Measurements from ENCODE around the gene ID1.

Gene ID1, protein sequence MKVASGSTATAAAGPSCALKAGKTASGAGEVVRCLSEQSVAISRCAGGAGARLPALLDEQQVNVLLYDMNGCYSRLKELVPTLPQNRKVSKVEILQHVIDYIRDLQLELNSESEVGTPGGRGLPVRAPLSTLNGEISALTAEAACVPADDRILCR

DNA sequence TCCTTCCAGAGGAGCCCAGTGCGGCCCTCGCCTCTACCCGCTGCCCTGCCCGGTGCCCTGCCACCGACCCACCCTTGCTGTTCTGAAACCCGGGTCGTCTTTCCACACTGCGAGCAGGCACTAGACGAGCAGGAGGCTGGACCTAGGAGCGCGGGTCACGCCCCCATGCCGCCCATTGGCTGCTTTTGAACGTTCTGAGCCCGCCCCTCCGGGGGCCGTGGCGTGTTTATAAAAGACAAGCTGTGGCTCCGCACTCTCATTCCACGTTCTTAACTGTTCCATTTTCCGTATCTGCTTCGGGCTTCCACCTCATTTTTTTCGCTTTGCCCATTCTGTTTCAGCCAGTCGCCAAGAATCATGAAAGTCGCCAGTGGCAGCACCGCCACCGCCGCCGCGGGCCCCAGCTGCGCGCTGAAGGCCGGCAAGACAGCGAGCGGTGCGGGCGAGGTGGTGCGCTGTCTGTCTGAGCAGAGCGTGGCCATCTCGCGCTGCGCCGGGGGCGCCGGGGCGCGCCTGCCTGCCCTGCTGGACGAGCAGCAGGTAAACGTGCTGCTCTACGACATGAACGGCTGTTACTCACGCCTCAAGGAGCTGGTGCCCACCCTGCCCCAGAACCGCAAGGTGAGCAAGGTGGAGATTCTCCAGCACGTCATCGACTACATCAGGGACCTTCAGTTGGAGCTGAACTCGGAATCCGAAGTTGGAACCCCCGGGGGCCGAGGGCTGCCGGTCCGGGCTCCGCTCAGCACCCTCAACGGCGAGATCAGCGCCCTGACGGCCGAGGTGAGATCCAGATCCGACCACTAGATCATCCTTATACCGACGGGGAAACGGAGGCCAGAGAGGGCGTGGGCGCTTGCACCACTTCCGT, at the start of gene ID1:
TSS of gene ID1 (plus strand) at position 259 of the 871 bp plus-strand sequence. CDS start at position 358, 99 bp downstream.
- in situ Hi-C loops (cut with HindIII; ENCODE audit: low sequenced_read_pairs): no loop called here

DNA sequence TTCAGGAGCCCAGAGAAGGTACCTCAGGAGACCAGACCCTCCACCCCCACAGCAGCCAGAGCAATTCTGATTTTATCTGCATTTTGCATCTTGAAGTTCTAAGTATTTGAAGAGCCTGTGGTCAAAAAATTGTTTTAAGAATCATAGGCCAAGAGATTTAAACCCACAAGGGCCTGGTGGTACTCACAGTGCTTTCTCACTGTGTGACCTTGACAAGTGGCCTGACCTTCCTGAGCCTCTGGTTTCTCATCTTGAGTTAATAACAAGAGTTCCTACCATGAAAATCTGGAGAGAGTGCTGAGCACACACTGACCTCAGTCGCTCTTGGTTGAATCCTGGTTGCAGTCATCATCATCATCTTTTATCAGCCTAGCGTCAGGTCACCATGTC, 45.4 kb upstream of the ID1 start:
- in situ Hi-C loops (cut with HindIII; ENCODE audit: low sequenced_read_pairs): loop anchor here (10.0 kb wide), 1 partner anchor 155 kb away; no protein-coding TSS in a partner anchor

DNA sequence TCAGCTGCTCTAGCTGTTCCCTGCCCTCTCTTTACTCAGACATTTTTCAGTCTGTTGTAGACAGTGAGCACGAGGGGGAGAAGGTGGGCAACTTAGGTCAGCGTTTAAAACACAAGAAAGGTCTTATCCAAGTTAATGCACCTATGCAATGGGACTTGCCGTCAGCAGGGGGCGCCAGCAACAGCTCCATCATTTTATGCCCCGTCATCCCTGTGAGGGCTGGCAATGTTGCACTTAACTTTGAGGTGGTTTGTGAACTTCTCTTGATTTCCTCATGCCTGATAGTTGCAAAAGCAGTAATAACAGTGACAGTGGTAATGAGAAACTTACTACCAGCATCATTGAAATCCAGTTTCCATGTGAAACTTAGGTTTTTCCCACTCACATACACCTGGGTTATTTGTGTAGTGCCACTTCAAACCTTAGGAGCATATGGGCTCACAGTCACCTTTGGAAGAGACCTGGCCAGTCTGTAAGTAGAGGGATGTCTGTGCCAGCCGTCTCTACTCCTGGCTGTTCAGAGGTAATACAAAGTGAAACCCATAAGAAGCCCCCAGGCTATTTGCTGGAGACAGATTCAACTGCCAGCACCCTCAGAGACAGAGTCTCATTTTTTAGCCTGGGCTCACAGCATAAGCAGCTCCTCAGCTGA, 44.9 kb upstream of the ID1 start:
- in situ Hi-C loops (cut with HindIII; ENCODE audit: low sequenced_read_pairs): loop anchor here (10.0 kb wide), 1 partner anchor 155 kb away; no protein-coding TSS in a partner anchor

DNA sequence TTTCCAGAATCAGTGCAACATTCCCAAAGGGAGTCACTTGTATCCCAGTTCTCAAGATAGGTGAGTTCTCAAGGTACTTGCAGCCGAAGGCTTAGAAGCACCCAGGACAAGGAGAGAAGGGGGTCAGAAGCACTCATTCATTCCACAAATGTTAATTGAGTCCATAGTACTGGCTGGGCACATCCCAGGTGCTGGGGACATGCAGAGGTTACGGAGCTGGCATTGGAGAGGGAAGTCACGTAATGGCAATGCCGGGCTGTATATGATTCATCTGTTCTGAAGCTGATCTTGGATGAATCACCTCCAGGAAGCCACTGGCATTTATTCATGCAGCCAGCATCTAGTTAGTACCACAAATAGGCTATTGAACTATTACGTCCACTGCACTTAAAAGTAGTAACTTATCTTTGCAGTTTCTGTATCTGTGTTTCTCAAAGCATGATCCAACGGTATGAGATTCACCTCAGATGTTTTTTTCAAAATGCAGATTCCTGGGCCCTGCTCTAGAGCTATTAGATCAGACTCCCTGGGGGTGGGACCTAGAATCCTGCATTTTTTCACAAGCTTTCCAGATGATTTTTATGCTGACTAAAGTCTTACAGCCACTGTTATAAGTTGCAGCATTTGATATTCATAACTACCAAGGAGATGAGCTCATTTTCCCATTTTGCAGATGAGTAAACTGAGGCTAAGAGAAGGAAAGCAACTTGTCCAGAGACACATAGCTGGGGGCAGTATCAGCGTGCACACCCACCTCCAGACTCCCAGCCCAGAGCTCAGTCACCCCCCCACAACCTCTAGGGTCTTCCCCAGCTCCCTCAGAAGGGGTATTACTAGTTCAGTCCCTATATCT, 44.1 kb upstream of the ID1 start:
- in situ Hi-C loops (cut with HindIII; ENCODE audit: low sequenced_read_pairs): loop anchor here (10.0 kb wide), 1 partner anchor 154 kb away; no protein-coding TSS in a partner anchor

DNA sequence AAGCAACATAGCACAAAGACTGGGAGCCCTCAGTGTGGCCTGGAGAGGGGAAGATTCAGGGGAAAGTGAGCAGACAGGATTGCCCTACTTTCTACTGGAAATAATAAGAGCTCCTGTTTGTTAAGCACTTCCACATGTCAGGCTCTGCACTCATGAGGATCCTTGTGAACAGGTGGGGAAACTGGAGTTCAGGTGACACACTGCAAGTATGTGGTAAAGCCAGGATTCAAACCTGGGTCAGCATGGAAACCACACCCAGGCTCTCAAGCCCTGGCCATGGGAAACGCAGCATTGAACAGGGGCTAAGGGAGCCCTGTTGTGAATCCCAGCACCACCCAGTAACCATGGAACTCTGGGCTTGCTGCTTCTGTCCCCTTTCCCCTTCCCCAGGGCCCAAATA, 42.8 kb upstream of the ID1 start:
- in situ Hi-C loops (cut with HindIII; ENCODE audit: low sequenced_read_pairs): loop anchor here (10.0 kb wide), 1 partner anchor 153 kb away; no protein-coding TSS in a partner anchor

DNA sequence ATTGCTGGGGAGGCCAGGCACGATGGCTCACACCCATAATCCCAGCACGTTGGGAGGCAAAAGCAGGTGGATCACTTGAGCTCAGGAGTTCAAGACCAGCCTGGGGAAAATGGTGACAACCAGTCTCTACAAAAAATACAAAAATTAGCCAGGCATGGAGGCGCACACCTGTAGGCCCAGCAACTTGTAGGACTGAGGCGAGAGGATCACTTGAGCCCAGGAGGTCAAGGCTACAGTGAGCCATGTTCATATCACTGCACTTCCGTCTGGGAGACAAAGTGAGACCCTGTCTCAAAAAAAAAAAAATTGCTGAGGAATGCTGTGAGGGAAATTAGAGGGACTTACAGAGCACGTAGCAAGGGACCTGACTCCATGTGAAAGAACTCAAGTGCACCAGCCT, 40.8 kb upstream of the ID1 start:
- in situ Hi-C loops (cut with HindIII; ENCODE audit: low sequenced_read_pairs): loop anchor here (10.0 kb wide), 1 partner anchor 151 kb away; no protein-coding TSS in a partner anchor

DNA sequence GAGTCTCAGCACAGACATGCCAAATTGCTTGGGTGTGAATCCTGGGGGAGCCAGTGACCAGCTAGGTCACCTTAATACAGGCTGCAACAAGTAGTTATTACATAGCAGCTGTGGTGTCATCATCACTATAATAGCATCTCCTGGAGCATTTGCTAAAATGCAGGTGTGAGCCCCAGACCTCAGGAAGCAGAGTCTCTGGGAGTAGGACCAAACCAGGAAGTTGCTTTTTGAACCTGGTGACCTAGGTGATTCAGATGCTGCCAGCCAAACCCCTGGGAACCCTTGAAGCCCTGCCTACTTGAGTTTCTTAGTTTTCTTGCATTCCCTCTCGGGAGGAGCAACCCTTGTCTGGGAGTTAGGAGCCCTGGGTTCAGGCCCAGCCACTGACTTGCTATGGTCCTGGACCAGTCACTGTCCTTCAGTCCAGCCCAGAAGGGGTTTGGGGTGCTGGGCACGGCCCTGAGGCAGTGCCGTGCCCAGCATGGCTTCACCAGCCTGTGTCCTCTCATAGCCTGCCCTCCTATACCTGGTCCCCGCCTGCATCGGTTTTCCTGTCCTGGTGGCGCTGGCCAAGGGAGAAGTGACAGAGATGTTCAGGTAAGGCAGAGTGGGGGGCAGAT, 39.3 kb upstream of the ID1 start:
- in situ Hi-C loops (cut with HindIII; ENCODE audit: low sequenced_read_pairs): loop anchor here (5.0 to 10.0 kb wide), 2 partner anchors 46 to 149 kb away; no protein-coding TSS in a partner anchor

DNA sequence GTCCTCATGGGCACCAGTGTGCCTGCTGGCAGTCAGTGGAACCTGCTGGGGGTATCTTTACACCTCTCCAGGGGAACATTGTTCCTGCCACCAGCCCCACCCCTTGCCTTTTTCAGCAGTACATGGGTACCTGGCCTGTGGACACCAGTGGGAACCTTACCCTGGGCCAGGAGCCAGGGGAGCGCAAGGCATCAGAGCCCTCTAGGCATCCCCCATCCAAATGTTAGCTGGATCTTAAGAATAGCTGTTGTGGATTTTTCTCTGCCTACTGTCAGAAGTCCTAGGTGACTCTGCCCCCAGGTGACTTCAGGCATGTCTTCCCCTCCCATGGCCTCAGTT, 38.8 kb upstream of the ID1 start:
- in situ Hi-C loops (cut with HindIII; ENCODE audit: low sequenced_read_pairs): loop anchor here (5.0 to 10.0 kb wide), 2 partner anchors 46 to 149 kb away; no protein-coding TSS in a partner anchor

DNA sequence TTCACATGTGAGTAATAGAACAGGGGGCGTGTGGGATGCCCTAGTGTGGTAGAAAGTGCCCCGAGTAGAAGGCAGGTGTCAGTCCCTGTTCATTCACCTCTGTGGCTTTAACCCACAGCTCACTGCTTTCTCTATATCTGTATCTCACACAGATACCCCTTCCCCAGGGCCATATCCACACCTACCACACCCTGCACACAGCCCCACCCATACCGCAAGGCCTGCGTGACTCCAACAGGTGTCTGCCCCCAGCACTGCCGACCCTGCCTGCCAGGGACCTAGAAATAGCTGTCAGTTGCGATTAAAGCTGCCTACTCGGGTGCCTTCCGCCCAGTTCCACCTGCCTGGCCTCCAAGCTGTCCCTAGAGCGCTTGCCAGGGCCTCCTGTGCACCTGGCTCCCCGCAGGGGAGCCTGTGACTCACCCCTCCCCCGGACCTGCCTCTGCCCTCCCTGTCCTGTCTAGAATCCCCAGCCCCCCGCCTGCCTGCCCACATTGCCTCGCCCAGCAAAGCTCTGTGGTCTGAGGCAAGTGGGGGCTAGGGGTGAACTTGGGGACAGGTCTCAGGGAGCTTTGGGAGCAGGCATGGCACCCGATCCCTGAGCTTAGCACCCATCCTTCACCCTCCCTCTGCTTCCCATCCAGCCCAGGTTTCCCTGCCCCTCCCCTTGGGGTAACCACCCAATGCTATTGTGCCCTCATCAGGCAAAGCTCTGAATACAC, 38.3 kb upstream of the ID1 start:
- in situ Hi-C loops (cut with HindIII; ENCODE audit: low sequenced_read_pairs): loop anchor here (5.0 to 10.0 kb wide), 2 partner anchors 45 to 148 kb away; no protein-coding TSS in a partner anchor

DNA sequence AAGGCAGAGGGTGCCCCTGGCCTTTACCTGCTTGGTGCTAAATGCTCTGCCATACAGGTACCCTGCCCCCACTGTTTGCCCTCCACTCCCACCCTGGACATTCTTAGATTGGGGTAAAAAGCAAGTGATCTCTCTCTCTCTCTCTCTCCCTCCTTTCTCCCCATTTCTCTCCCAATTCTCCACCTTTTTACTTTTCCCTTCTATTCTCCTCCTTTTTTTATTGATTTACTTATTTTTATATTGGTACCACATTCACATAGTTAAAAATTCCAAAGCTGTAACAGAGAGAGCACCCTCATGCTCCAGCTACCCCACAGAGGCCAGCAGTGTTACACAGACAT, 37.7 kb upstream of the ID1 start:
- in situ Hi-C loops (cut with HindIII; ENCODE audit: low sequenced_read_pairs): loop anchor here (5.0 to 10.0 kb wide), 2 partner anchors 45 to 147 kb away; no protein-coding TSS in a partner anchor

DNA sequence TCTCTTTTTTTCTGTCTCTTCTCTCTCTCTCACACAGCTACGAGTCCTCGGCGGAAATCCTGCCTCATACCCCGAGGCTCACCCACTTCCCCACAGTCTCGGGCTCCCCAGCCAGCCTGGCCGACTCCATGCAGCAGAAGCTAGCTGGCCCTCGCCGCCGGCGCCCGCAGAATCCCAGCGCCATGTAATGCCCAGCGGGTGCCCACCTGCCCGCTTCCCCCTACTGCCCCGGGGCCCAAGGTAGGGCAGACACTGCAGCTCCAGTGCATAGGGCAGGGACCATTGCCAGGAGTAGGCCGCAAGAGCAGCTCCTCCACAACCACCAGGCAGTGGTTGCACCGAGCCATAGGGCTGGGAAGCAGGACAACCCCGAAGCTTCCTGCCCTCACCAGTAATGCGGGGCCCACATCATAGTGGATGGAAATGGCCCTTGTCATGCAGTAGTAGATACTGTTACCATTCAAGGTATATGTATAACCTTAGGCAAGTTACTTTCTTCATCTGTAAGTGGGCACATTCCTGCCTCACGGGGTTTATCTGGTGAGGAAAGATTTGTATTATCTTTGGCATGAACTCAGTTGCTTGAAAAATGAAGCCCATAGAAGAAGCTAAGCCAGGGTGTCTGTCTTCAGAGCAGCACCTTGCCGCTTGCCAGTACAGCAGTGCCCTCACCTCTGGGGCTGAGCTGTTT, 36.9 kb upstream of the ID1 start:
- in situ Hi-C loops (cut with HindIII; ENCODE audit: low sequenced_read_pairs): loop anchor here (5.0 to 10.0 kb wide), 2 partner anchors 44 to 147 kb away; no protein-coding TSS in a partner anchor

DNA sequence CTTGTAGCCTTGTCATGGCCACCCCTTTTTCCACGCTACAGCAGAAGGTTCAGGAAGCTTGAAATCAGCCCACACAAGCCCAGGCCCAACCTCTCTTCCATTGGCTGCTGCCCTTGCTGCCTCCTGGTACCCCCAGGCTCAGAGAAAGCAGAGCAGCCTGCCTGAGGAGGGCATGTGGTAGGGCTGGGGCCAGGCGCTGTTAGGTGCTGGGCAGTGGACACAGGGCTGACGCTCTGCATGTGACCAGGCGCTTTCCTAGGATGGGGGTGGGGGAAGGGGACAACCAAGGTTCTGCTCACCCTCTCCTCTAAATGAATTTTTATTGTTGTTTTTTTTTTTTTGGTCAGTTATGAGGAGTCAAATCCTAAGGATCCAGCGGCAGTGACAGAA, 36.3 kb upstream of the ID1 start:
- in situ Hi-C loops (cut with HindIII; ENCODE audit: low sequenced_read_pairs): loop anchor here (5.0 to 10.0 kb wide), 2 partner anchors 44 to 146 kb away; no protein-coding TSS in a partner anchor

DNA sequence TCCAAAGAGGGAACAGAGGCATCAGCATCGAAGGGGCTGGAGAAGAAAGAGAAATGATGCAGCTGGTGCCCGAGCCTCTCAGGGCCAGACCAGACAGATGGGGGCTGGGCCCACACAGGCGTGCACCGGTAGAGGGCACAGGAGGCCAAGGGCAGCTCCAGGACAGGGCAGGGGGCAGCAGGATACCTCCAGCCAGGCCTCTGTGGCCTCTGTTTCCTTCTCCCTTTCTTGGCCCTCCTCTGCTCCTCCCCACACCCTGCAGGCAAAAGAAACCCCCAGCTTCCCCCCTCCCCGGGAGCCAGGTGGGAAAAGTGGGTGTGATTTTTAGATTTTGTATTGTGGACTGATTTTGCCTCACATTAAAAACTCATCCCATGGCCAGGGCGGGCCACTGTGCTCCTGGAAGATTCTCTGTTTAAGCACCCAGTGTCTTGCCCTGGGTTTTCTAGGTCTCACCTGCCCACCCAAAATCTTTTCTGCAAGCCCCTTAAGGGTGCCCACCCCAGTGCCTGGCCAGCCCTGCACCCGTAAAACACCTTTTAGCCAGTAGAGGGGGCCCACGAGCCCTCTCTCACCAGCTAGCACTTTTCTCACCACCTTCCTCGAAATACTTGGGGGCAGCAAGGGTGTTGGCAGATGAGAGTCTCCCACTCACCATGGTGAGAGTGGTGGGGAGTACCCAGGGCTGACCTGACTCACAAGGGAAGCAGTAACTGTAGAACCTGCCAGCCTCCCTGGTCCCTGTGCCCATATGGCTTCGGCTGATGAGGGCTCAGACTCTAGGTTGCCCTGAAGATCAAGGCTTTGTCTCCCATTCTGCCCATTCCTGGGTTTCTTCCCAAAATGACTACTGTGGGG, 35.7 kb upstream of the ID1 start:
- in situ Hi-C loops (cut with HindIII; ENCODE audit: low sequenced_read_pairs): loop anchor here (5.0 to 10.0 kb wide), 2 partner anchors 43 to 145 kb away; no protein-coding TSS in a partner anchor

DNA sequence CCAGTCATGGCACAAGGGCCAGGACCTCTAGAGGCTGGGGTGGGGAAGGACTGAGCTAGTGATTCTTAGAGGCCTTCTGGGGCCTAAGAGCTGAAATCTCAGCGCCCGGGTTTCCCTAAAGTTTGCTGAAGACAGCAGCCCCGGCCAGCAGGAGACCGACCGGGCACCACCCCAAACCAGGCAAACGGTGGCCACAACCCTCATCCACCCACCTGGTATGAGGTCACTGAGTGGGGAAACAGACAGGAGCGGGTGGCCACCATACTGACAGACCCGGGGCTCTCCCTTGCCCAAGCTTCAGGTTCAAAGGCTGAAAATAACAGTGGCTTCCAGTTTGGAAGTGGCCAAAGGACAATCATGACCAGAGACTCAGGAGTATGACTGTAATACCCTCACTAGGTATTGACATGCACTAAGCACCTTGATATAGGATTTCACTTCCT, 35.0 kb upstream of the ID1 start:
- in situ Hi-C loops (cut with HindIII; ENCODE audit: low sequenced_read_pairs): no loop called here

DNA sequence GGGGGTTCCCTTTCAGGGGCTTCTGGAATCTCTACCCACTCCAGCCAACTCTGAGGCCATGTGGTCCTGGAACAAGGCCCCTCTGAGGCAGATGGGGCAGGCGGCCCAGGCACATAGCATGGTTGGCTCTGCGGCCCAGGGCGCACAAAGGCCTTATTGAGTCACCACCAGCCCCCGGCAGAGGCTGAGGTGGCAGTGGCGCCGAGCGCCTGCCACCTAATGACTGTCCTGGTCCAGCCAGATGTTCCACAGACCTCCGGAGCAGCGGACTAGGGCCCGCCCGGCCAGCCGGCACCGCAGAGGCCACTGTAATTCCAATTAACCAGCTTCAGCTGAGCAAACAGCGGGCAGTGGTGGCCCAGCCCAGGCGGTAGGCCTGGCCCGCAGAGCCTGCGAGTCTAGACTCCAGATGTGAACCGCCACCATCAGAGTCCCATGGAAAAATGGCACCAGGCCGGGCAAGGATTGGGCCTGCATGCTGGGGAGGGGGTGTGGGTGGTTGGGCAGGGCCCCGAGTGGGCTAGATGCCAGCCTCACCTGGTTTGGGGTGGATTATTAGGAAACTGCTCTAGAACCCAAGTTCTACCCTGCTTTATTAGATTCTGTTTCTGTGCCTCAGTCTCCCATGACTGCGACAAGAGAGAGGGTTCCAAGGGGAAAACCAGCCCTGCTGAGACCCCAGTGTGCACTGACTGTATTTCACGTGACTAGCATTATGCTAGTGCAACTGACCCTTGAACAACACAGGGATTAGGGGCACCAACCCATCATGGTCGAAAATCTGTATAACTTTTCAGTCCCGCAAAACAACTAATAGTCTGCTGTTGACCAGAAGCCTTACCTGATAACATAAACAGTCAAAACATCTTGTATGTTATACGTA, 34.1 kb upstream of the ID1 start:
- in situ Hi-C loops (cut with HindIII; ENCODE audit: low sequenced_read_pairs): no loop called here

DNA sequence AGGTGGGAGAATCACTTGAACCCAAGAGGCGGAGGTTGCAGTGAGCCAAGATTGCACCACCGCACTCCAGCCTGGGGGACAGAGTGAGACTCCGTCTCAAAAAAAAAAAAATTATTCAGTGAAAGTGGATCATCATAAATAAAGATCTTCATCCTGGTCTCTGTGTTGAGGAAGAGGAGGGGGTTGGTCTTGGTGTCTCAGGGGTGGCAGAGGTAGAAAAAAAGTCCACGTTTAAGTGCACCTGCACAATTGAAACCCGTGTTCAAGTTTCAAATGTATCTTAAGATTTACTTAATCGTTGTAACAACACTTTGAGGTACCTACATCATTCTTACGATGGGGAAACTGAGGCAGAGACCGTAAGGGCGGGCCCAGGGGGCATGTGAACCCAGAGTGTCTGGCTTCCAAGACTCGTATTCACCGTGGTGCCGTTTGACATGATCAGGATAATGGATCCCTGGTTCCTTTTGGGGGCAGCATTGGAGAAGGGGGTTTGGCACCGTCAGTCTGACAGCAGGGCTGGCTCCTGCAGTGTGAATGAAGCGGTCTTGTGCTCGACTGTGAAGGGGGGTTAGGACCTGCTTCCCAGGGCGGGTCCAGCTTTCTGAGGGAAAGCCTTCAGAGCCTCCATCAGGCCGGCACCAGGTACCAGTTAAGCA, 32.9 kb upstream of the ID1 start:
- in situ Hi-C loops (cut with HindIII; ENCODE audit: low sequenced_read_pairs): no loop called here
